Caco-2 (cell line): ENCODE results near the gene ATP8B3. TPM values are rescaled to one million over a fixed set of nuclear protein-coding genes. Genes with fewer than 3 reads are reported as not detected.

Experiments used
- BruUV-seq: library from RNA; stranded (reverse); fragments of 400-500 nt; replicated peaks from 2 replicates; lab custom pipeline; 2021; lab: Mats Ljungman, UMichigan
- CTCF ChIA-PET: fragments of 300-600 bp; sonication (Branson Sonifier 250); formaldehyde crosslinking; loops from one replicate; lab custom pipeline; 2022; ENCODE audit warnings: antibody characterized with exemption; lab: Charles Lee
- POLR2A ChIA-PET: fragments of 300-600 bp; sonication (Branson Sonifier 250); formaldehyde crosslinking; loops from one replicate; lab custom pipeline; 2022; ENCODE audit warnings: antibody characterized with exemption; lab: Charles Lee
- DNase-seq, 2 experiments: peaks; one replicate each; pipeline versions ENCODE4 v3.0.0 to v3.0.0-alpha.2; 2020 to 2022
- H3K27me3 ChIP-seq: replicated peaks from 2 replicates; pipeline ENCODE4 v1.6.0; 2011; ENCODE audit warnings: low read length; ENCODE audit not compliant: control insufficient read depth, insufficient read depth
- H3K36me3 ChIP-seq: 2 replicates; pipeline ENCODE4 v1.5.1; 2011; ENCODE audit warnings: low read length; ENCODE audit not compliant: control insufficient read depth, insufficient read depth
- H3K4me1 ChIP-seq: fragments of 250-450 bp; sonication (Bioruptor Pico); 2 replicates; pipeline ENCODE4 v1.5.1; 2020; ENCODE audit warnings: mild to moderate bottlenecking
- H3K4me3 ChIP-seq: 2 replicates; pipeline ENCODE4 v1.5.1; 2011; ENCODE audit warnings: low read depth, mild to moderate bottlenecking, control low read depth, low read length
- H3K9me3 ChIP-seq: fragments of 250-450 bp; sonication (Bioruptor Pico); 2 replicates; pipeline ENCODE4 v1.5.1; 2020; ENCODE audit warnings: mild to moderate bottlenecking, moderate library complexity
- H3K27ac Mint-ChIP-seq: one replicate; pipeline ENCODE4 v1.8.0; 2022; ENCODE audit warnings: mixed read lengths; ENCODE audit not compliant: unreplicated experiment
- H3K27me3 Mint-ChIP-seq: one replicate; pipeline ENCODE4 v1.8.0; 2022; ENCODE audit warnings: mixed read lengths; ENCODE audit not compliant: insufficient read depth, unreplicated experiment
- H3K36me3 Mint-ChIP-seq: one replicate; pipeline ENCODE4 v1.8.0; 2022; ENCODE audit warnings: mild to moderate bottlenecking, mixed read lengths; ENCODE audit not compliant: insufficient read depth, unreplicated experiment
- H3K4me1 Mint-ChIP-seq: one replicate; pipeline ENCODE4 v1.8.0; 2022; ENCODE audit warnings: low read depth, mixed read lengths; ENCODE audit not compliant: unreplicated experiment
- H3K4me3 Mint-ChIP-seq: one replicate; pipeline ENCODE4 v1.8.0; 2022; ENCODE audit warnings: mild to moderate bottlenecking, moderate library complexity, mixed read lengths; ENCODE audit not compliant: unreplicated experiment
- H3K9me3 Mint-ChIP-seq: one replicate; pipeline ENCODE4 v1.8.0; 2022; ENCODE audit warnings: mixed read lengths; ENCODE audit not compliant: unreplicated experiment
- CTCF ChIP-seq, 2 experiments: fragments of 200-600 bp in 1 of 2; IDR thresholded peaks; 1 replicate in 1 of 2; 2 replicates in 1 of 2; pipeline versions ENCODE4 v1.5.1 to v1.8.0; 2011 to 2022; ENCODE audit warnings: antibody characterized with exemption in 1 of 2, control low read depth in 1 of 2, inconsistent platforms in 1 of 2, low read depth in 1 of 2, low read length in 1 of 2, mild to moderate bottlenecking in 1 of 2, moderate library complexity in 1 of 2; ENCODE audit not compliant: insufficient read depth in 1 of 2, severe bottlenecking in 1 of 2, unreplicated experiment in 1 of 2
- intact Hi-C: fragments of 100-400 bp; cut with micrococcal nuclease; formaldehyde crosslinking; loops from one replicate; pipeline ENCODE4 v1.10.0; 2022; ENCODE audit not compliant: unreplicated experiment
- total RNA-seq: library from RNA; stranded (reverse); gene quantifications from 2 replicates; pipeline ENCODE4 v1.2.3, GENCODE V29; 2022

Gene ATP8B3
- total RNA-seq, 1 experiment from 2014 or later = 0.45 TPM

GRCh38 chr19:1833540-1833939 is 21.5 kb upstream of the ATP8B3 start:
- peaks cover 31% of the 10 kb centered on the region for H3K36me3 Mint-ChIP-seq
- no peaks in the 10 kb centered on the region for H3K9me3 Mint-ChIP-seq
- Histone ChIP-seq H3K36me3 (no peaks in the 10 kb centered on the region), H3K9me3 (no peaks in the 10 kb centered on the region), H3K4me3 (no peak overlapping the region), H3K27me3 (no peaks in the 10 kb centered on the region), H3K4me1 (no peaks in the 10 kb centered on the region)
- no peaks in the 10 kb centered on the region for H3K4me1 Mint-ChIP-seq
- no peak overlapping the region for H3K4me3 Mint-ChIP-seq
- POLR2A ChIA-PET = no interaction called here
- CTCF ChIA-PET = interaction anchor here (1.1 kb wide), 1 partner anchor 16 kb away, joined by 3 read pairs; no protein-coding TSS in a partner anchor
- intact Hi-C loops = no loop called here
- BruUV-seq = no TSS peak
- no peak for TF ChIP-seq CTCF (IDR thresholded peaks at IDR 0.05; ENCODE audit: insufficient read depth in 1 of 2, low read depth in 1 of 2, low read length in 1 of 2, severe bottlenecking in 1 of 2, unreplicated experiment in 1 of 2)
- no peak for DNase-seq
- H3K27me3 Mint-ChIP-seq = no peaks in the 10 kb centered on the region
- no peak overlapping the region for H3K27ac Mint-ChIP-seq

- intact Hi-C loops = no loop called here
- Histone ChIP-seq H3K36me3 (no peaks in the 10 kb centered on the region), H3K27me3 (no peaks in the 10 kb centered on the region), H3K9me3 (no peaks in the 10 kb centered on the region), H3K4me1 (no peaks in the 10 kb centered on the region), H3K4me3 (no peak overlapping the region)
- ChIA-PET POLR2A (no interaction called here), CTCF (no interaction called here)
- no peaks in the 10 kb centered on the region for H3K9me3 Mint-ChIP-seq
- no peak for DNase-seq
- no peaks in the 10 kb centered on the region for H3K4me1 Mint-ChIP-seq
- H3K36me3 Mint-ChIP-seq = peaks cover 22% of the 10 kb centered on the region
- no TSS peak for BruUV-seq
- no peaks in the 10 kb centered on the region for H3K27me3 Mint-ChIP-seq
- H3K27ac Mint-ChIP-seq = no peak overlapping the region
- no peak for TF ChIP-seq CTCF (IDR thresholded peaks at IDR 0.05; ENCODE audit: insufficient read depth in 1 of 2, low read depth in 1 of 2, low read length in 1 of 2, severe bottlenecking in 1 of 2, unreplicated experiment in 1 of 2)
- no peak overlapping the region for H3K4me3 Mint-ChIP-seq
Observed at GRCh38 chr19:1832046-1832663, 20.1 kb upstream of the ATP8B3 start.

- intact Hi-C loops = no loop called here
- no peaks in the 10 kb centered on the region for H3K27me3 Mint-ChIP-seq
- H3K9me3 ChIP-seq = no peaks in the 10 kb centered on the region
- no peak for DNase-seq
- no peaks in the 10 kb centered on the region; the same call in 1 of the 2 replicates for H3K36me3 ChIP-seq
- no peaks in the 10 kb centered on the region for H3K27me3 ChIP-seq
- H3K36me3 Mint-ChIP-seq = peaks cover 20% of the 10 kb centered on the region
- H3K4me1 Mint-ChIP-seq = no peaks in the 10 kb centered on the region
- ChIA-PET POLR2A (no interaction called here), CTCF (interaction anchor here (0.7 kb wide), 1 partner anchor 57 kb away, joined by 3 read pairs; no protein-coding TSS in a partner anchor)
- no peak overlapping the region for H3K4me3 Mint-ChIP-seq
- no peak overlapping the region for H3K4me3 ChIP-seq
- TF ChIP-seq CTCF (IDR thresholded peaks at IDR 0.05; ENCODE audit: insufficient read depth in 1 of 2, low read depth in 1 of 2, low read length in 1 of 2, severe bottlenecking in 1 of 2, unreplicated experiment in 1 of 2) = no peak
- H3K4me1 ChIP-seq = no peaks in the 10 kb centered on the region
- no peak overlapping the region for H3K27ac Mint-ChIP-seq
- no peaks in the 10 kb centered on the region for H3K9me3 Mint-ChIP-seq
- BruUV-seq = no TSS peak
Observed at GRCh38 chr19:1830978-1831377, 18.9 kb upstream of the ATP8B3 start.
